GM19043 (cell line): ENCODE measurements around the gene GBGT1.
"Not testable (repeated sequence)": the region's sequence is repeated elsewhere in the genome, so short reads cannot be mapped to it uniquely, and the experiment has no call there.

Experiments
- ATAC-seq: cut with Tn5 transposase; IDR thresholded peaks from one replicate; pipeline ENCODE4 v1.9.1; 2021; ENCODE audit warnings: low read depth; ENCODE audit not compliant: unreplicated experiment

Gene GBGT1

DNA sequence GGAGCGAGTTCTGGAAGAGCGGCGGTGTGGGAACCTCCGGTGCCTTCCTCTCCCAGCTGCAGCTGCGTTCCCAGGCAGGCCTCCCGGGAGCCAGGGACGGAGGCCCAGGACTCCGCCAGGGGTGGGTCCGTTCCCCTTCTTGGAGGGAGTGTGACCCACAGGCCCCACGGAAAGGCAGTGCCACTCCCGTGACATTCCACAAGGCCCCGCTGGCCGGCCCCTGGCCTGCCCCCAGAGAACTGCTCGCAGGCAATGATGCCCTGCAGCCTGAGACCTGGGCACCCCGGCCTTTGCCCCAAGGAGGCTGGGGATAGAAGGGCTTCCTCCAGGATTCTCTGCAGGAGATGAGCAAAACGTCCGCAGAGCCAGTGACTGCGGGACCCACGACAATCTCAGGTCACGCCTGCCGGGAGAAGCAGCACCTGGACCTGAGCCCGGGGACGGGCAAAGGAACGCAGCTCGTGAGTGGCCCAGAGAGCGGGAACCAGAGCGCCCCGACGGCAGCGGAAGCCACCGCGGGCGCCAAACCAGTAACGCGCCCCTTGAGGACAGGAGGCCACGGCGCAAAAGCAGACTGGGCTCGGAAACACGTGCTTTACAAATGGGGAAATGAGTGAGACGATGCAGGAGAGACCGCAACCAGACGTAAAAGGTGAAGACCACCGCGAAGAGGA lies 36.1 kb upstream of the GBGT1 start:
- ATAC-seq: no peak

DNA sequence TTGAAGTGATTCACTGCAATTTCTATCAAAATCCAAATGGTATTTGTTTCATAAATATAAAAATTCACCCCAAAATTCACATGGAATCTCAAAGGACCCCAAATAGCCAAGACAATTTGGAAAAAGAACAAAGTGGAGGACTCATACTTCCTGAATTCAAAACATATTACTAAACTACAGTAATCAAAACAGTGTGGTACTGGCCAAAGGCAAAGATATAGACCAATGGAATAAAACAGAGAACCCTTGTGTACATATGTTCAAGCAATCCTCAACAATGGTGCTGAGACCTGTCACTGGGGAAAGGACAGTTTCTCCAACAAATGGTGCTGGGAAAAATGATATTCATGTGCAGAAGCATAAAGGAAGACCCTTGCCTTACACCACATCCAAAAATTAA lies 31.3 kb upstream of the GBGT1 start:
- no peak for ATAC-seq

DNA sequence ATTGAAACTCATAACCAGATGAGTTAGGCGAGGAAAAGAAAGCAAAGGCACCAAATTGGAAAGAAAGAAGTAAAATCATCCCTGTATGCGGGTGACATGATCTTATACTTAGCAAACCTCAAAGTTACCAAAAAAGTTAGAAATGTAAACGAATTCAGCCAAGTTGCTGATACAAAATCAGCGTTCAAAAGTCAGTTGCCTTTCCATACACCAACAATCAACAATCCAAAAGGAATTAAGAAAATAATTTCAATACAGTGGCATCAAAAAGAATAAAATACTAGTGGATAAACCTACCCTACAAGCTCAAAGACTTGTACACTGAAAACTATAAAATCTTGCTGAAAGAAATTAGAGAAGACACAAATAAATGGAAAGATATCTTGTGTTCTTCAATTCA lies 30.9 kb upstream of the GBGT1 start:
- ATAC-seq: no peak

DNA sequence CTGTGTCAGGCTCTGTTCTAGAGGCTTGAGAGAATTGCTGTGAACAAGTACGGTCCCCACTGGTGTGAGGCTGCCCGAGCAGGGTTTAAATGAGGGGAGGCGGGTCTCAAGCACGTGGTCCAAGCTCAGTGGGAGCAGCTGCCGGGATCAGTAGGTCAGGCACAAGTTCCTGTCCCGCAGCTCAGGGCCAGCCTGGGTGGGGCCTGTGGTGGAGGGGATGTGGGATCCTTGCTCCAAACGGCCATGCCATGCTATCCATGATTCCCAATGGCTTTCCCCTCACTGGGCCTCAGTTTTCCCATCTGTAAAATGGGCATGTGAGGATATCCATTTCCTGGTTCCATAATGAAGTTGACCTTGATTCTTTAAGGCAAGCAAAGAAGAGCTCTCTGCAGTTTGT lies 28.3 kb upstream of the GBGT1 start:
- ATAC-seq: no peak

DNA sequence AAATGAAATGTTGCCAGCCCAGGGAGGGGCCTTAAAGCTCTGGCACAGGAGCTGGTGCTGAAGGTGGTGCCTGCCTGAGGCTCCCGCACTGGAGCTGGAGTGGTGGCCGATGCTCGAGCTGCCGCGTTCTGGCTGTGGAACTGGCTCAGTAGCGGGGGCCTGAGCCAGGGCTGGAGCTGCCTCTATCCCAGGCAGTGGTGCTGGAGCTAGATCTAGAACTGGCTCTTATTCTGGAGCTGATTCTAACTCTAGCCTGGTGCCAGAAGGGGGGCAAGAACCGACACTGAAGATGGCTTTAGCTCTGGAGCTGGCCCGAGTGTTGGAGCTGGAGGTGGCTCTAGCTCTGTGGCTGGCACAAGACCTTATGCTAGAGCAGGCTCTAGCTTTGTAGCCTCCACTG lies 26.1 kb upstream of the GBGT1 start:
- ATAC-seq: no peak

DNA sequence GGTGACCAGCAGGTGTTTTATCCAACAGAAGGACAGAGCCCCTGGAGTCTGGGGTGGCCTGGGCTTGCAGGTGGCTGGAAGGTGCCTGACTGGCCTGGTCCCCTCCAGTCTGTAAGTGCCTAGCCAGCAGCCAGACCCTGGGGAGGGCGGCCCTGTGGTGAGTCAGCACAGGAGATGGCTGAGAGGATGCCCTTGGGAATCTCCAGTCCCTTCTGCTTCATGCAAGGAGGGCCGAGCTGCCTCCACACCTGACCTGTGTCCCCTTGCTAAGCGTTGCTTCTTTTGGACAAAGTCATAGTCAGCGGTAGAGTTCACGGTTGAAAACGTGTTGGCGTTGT lies 25.1 kb upstream of the GBGT1 start:
- ATAC-seq: no peak

DNA sequence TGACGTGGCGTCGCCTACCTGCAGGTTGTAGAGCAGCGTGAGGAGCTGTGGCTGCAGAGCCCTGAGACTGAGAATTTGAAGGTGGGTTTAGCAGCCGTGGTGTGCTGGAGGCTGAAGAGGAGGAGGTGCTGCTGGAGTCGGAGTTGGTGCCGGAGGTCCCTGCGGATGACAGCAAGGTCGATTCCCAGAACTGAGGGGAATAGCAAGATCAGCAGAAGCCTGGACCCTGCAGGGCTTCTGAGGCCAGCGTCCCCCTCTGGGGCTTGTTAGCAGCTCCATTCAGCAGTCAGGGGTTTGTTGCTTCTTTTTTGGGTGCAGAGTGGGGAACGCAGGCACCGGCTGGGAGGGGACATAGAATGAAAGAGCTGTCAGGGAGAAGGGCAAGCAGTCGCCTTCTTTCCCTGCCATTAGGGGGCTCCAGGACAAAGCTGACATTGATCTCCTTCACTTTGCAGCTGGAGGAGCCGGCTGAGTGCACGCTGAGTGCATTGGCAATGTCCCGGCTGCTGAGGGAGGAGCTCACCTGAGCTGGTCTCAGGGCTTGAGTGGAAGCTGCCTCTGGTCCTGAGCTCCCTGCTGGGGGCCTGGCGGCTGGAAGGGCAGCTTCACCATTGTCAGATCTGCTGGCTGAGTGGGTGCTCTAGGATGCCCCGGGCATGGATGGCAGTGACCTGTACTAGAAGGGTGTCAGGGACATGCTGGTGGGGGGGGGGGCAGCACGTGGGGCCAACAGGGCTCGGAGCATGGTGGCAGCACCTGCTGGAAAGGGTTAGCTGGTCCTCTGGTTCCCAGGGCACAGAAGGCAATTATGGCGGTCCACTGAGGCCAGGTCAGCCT lies 24.5 kb upstream of the GBGT1 start:
- no peak for ATAC-seq

DNA sequence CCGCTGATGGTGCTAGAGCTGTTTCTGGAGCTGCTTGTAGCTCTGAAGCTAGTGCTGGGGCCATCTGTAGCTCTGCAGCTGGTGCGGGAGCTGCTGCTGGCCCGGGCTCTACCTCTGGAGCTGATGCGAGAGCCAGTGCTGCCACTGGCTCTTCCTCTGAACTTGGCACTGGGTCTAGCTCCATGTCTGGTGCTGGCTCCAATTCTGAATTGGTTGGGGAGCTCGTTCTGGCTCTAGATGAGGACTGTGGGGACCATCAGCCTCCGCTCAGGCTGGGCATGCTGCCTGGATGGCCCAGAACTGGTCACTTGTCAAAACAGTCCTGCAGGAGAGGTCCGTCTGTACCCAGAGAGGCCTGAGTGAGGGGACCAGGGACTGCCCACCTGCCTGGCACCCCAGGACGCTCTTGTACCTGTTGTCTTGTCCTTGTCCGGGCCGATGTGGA lies 23.9 kb upstream of the GBGT1 start:
- ATAC-seq: no peak

DNA sequence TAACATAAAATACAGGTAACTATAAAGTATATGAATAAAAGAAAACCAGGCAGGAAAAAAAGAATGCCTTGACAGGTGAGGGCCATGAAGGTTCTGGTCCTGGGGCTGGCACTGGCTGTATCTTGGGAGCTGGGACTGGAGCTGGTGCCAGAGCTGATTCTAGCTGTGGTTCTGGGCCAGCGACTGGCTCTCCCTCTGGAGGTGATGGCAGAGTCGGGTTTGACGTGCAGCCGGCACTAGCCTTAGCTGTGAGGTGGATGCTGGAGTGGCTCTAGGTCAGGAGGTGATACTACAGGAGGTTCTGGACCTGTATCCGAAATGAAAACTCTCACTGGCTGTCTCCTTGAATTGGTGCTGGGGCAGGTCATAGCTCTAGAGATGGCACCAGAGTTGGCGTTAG lies 23.0 kb upstream of the GBGT1 start:
- no peak for ATAC-seq

DNA sequence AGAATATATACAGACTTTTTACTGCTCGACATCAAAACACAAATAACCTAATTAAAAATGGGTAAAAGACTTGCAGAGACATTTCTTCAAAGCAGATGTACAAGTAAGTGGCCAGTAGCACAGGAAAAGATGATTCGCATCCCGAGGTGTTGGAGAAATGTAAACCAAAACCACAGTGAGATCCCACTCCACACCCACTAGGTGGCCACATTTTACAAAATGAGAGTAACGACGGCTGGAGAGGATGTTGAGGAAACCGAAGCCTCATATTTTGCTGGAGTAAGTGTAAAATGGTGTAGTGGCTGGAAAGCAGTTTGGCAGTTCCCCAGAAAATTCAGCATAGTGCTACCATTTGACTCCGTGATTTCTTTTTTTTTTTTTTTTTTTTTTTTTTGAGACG lies 21.3 kb upstream of the GBGT1 start:
- ATAC-seq: no peak

DNA sequence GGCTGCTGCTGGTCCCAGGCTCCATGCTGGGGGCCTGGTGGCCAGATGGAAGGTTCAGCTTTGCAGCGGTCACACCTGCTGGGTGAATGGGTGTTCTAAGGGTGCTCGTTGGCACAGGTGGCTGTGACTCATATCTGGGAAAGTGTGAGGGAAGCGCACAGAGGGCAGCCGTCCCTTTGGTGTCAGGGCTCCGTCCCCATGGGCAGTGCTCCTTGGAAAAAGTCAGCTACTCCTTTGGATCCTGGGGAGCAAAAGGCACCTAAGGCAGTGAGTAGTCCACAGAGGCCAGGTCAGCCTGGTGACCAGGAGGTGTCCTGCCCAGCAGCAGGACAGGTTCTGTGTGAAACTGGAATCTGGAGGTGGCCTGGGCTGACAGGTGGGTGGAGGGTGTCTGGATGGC lies 18.4 kb upstream of the GBGT1 start:
- ATAC-seq: no peak

DNA sequence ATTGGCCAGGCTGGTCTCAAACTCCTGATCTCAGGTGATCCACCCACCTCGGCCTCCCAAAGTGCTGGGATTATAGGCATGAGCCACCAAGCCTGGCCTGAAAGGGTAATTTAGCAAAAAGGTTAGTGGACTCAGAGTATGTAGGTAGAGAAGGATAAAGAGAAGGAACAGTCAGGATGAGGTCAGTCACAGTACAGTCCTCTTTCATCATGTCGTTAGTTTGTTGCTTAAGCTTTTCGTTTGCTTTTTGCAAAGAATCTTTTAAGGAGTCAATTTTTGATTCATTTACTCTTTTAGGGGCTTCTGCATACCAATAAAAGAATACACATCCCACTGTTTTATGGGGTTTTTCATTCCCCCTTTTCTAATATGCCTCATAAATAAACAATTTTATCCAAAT lies 17.8 kb upstream of the GBGT1 start:
- no peak for ATAC-seq

DNA sequence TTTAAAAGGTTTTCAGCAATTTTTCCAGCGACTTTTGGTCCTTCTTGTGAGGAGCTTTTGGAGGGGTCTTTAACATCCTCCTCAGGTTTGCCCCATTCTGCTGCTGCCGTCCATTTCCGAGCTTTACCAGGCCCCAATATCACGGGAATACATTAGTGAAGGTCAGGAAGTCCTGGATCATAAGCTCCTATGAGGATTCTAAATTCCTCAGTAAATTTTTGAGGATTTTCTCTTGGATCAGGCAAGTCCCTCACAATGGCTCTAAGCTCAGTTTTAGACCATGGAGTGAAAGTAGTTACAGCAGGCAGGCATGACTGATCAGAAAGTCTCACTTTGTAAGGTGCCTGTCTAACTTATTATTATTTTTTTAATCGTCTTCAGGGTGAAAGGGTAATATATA lies 17.2 kb upstream of the GBGT1 start:
- no peak for ATAC-seq

DNA sequence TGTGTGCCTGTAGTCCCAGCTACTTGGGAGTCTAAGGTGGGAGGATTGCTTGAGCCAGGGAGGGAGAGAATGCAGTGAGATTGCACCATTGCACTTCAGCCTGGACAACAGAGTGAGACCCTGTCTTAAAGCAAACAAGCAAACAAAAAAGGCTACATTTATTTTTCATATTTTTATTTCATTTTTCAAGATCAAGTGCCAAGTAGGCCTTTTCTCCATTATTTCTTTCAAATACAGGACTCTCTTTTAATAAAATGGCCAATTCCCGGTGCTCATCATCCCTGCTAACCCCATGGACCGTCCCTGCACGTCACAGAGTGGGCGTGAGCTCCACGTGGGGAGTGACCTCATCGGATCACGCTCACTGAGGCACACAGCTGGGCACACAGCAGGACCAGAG lies 9.3 kb upstream of the GBGT1 start:
- no peak for ATAC-seq

DNA sequence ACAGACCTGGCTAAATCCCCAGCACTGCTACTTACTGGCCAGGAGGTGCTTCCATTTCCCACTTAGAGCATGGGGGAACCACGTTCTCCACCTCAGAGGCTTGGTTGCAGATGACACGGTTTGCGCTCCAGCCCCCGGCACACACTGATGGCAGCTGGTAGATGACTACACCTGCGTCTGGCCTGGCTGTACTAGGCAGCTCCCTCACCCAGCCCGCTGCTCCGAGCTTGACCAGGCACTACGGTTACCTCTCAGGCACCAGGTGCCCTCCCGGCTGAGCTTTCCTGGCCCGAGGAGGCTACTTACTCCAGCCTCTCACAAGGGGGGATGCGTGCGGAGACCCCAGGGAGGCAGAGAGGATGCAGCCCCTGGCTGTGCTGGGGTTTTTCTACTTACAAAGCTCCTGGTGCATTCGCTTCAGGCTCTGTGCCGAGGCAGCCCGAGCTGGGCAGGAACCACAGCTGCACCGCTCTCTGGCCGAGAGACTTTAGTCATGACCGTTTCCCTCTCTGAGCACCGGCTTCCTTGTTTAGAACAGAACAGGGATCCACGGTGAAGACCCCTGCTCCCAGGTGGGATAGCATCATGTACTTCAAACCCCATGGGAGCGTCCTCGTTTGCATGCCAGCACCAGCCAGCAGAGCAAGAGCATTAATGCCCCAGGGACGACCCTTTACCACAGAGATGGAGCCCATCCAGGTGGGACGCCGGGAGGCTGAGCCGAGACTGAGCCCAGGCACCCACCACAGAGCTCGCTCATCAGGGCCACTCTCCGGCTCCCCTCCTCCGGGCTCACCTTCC lies 7.6 kb upstream of the GBGT1 start:
- no peak for ATAC-seq

DNA sequence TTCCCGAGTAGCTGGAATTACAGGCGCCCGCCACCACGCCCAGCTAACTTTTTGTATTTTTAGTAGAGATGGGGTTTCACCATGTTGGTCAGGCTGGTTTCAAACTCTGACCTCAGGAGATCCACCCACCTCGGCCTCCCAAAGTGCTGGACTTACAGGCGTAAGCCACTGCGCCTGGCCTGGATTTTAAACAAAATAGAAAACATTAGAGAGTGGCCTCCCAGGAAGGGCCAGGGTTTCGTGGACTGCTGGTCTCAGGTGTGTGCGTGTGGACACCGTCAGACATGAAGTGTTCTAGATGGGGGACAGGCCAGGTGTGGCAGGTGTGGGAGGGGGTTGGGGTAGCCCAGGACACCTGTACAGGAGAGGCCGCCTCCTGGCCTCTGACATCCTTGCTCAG lies 7.0 kb upstream of the GBGT1 start:
- ATAC-seq: no peak

DNA sequence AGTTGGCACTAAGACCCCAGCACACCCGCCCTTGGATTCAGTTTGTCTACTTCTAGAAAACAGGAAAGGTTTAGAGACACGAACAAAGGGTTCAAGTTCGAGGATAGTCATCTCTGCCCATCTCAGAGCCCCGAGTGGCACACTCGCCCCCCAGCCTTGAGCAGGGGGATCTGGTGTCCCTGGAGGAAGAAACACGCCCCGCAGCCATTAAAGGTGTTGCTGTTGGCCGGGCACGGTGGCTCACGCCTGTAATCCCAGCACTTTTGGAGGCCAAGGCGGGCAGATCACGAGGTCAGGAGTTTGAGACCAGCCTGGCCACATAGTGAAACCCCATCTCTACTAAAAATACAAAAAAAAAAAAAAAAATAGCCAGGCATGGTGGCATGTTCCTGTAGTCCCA lies 6.0 kb upstream of the GBGT1 start:
- not testable (repeated sequence) for ATAC-seq

DNA sequence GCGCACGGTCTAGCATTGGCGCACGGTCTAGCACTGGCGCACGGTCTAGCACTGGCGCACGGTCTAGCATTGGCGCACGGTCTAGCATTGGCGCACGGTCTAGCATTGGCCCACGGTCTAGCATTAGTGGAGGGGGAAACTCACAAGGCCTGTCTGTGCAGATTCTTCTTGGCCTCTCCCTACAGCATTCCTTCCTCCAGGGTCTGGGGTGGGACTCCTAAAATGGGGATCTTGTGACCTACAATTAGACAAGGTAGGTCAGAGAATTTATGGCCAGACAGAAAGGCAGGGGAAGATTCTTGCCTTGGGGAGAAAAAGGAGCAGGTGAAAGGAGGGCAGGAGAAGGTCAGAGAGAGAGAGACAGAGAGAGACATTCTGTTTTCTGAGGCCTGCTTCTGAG lies 5.4 kb upstream of the GBGT1 start:
- ATAC-seq: no peak

DNA sequence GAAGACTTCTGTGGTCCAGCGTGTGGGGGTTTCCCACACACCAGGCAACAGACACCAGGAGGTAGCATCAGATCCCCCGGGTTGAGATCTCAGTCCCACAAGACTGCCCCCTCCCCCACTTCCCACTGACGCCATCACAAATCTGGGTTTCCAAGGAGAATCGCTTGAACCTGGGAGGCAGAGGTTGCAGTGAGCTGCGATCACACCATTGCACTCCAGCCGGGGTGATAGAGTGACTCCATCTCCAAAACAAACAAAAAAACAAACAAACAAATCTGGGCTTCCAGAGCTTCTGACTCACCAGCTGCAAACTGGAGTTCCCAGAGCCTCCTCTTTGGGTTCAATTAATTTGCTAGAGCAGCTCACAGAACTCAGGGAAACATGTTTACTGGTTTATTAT lies 4.7 kb upstream of the GBGT1 start:
- no peak for ATAC-seq

DNA sequence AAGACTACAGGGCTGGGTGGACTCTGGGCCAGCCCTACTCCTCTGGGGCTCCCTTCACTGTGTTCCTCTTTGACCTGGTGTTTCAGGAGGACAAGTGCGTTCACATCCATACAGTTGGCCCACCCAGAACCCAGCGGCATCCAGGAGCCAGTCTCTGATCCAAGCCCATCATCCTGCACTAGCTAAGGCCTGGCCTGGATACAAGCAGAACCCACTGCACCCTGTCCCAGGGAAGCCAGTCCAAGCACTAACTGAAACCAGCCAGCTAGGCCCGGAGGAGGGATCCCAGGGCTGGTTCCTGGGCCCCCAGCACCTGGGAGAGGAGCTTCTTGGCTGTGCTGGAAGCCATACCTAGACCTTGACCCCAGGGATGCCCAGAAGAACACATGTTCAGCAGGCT lies 4.1 kb upstream of the GBGT1 start:
- ATAC-seq: no peak

DNA sequence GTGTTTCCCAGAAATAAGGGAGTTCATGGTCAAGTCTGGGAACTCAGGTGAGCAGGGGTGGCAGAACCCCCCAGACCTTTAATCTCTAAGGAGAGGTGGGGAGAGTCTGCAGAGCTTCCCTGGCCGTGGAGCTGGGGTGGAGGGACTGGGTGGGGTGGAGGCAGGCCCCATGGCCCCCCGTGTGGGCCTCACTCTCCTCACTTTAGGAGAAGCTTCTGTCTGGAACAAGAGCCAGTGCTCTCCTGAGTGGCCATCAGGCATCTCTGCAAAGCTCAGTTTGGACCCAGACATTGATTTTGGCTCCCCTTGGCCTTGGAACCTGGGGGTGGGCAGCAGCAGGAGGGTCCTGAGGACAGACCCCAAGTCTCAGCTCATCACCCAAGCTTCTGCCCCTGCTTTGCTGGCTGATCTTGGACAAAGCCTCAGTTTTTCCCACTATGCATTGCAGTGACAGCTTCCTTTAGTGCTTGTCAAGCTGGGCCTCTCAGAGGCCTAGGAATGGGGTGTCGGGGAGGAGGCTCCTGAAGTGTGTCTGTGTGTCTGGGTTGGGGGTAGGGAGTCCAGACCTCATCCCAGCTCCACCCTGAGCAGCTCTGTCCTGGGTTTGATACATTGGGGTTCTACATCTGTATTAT lies 3.5 kb upstream of the GBGT1 start:
- no peak for ATAC-seq
